ENCODE results near the gene SUMF1. TPM values are rescaled to one million over a fixed set of nuclear protein-coding genes. Genes with fewer than 3 reads are reported as not detected.

The SUMF1 gene
- total and polyA plus RNA-seq, 2 of the 13 experiments (the other 11 are each of a cell fraction or from before 2014, with no cell fraction given), result 18.5 to 28.9 TPM

- no peak overlapping the region for H3K27ac ChIP-seq (ENCODE audit: extremely low read length, insufficient read depth, low read length)
Measured at GRCh38 chr3:4419920-4420319, 47.1 kb downstream of the SUMF1 start.

More at GRCh38 chr3:4419920-4420319, 47.1 kb downstream of the SUMF1 start:
- Histone ChIP-seq H4K20me1 (ENCODE audit: insufficient read depth, low read length) (no peaks in the 10 kb centered on the region), H2AFZ (ENCODE audit: low read length) (no peak overlapping the region), H3K4me1 (ENCODE audit: insufficient read depth, low read length) (peaks cover 7% of the 10 kb centered on the region; the same call in 1 of the 2 replicates), H3K27me3 (ENCODE audit: control insufficient read depth in 1 of 2, insufficient read depth in 2 of 2, low read length in 2 of 2) (no peaks in the 10 kb centered on the region), H3K36me3 (replicated peaks in 1 of 2; ENCODE audit: control insufficient read depth in 1 of 2, insufficient read depth in 2 of 2, low read length in 2 of 2) (peaks cover 3 to 26% of the 10 kb centered on the region in 2 experiments; a peak in 3 of 5 replicates), H3K4me2 (ENCODE audit: low read depth, low read length) (no peak overlapping the region), H3K4me3 (replicated peaks in 1 of 3; ENCODE audit: insufficient read depth in 1 of 3, low read depth in 2 of 3, low read length in 3 of 3) (no peak overlapping the region), H3K9me3 (ENCODE audit: low read length) (no peaks in the 10 kb centered on the region), H3K9ac (ENCODE audit: insufficient read depth, low read depth, low read length) (no peak overlapping the region), H3K79me2 (ENCODE audit: insufficient read depth, low read length) (no peaks in the 10 kb centered on the region)
- DNase-seq (ENCODE audit: low spot score), result no peak
- in situ Hi-C loops (cut with HindIII; ENCODE audit: extremely low pct_ligation_motif_present, low pct_unique_long_range_greater_than_20kb) (no loop called here), intact Hi-C loops (cut with micrococcal nuclease; ENCODE audit: unreplicated experiment) (loop anchor here (2.0 kb wide), 1 partner anchor 151 kb away; no protein-coding TSS in a partner anchor)
- 100% methylated on average over 1 of the region's 1 CpG for WGBS (ENCODE audit: low lambda C conversion rate)
- TF ChIP-seq PAX8 (CRISPR knock-in tag; IDR thresholded peaks at IDR 0.05; ENCODE audit: borderline replicate concordance) (no peak), ZNF331 (CRISPR knock-in tag; IDR thresholded peaks at IDR 0.05) (no peak), TBP (CRISPR knock-in tag; IDR thresholded peaks at IDR 0.05) (no peak), ATF2 (CRISPR knock-in tag; IDR thresholded peaks at IDR 0.05) (no peak), PRDM10 (CRISPR knock-in tag; IDR thresholded peaks at IDR 0.05; ENCODE audit: low read depth) (no peak), ZNF674 (CRISPR knock-in tag; IDR thresholded peaks at IDR 0.05; ENCODE audit: low read depth) (no peak), MEIS1 (CRISPR knock-in tag; IDR thresholded peaks at IDR 0.05; ENCODE audit: borderline replicate concordance) (no peak), SIN3A (IDR thresholded peaks at IDR 0.05; ENCODE audit: borderline replicate concordance, low read depth, low read length) (no peak), NR2F1 (CRISPR knock-in tag; IDR thresholded peaks at IDR 0.05) (no peak), TOPORS (CRISPR knock-in tag; IDR thresholded peaks at IDR 0.05) (no peak), ZNF256 (CRISPR knock-in tag; conservative IDR thresholded peaks at IDR 0.05) (no peak), ZNF607 (CRISPR knock-in tag; IDR thresholded peaks at IDR 0.05; ENCODE audit: borderline replicate concordance) (no peak), FOXP4 (CRISPR knock-in tag; IDR thresholded peaks at IDR 0.05) (no peak), GLI4 (CRISPR knock-in tag; IDR thresholded peaks at IDR 0.05; ENCODE audit: borderline replicate concordance) (no peak), HNF4A (CRISPR knock-in tag; IDR thresholded peaks at IDR 0.05) (no peak), ATM (IDR thresholded peaks at IDR 0.05; ENCODE audit: borderline replicate concordance) (no peak), YEATS4 (CRISPR knock-in tag; IDR thresholded peaks at IDR 0.05; ENCODE audit: borderline replicate concordance) (no peak)
- ATAC-seq, result no peak
- CTCF ChIA-PET (ENCODE audit: low intra/inter-chr PET ratio, low total read pairs), result no interaction called here
- POLR2A ChIA-PET, result no interaction called here
- no peak for FAIRE-seq
- no TSS peak for BruUV-seq (replicated peaks)
